A549 (cell line): ENCODE measurements around the gene DNAJA3.

Experiments
- CHD2 ChIP-seq: fragments of 150-350 bp; IDR thresholded peaks from 2 replicates; pipeline ENCODE4 v1.6.1; 2014; ENCODE audit warnings: low read length; ENCODE audit not compliant: partially characterized antibody
- TF ChIP-seq, protein P1 (sequence below): IDR thresholded peaks from 2 replicates; pipeline ENCODE4 v1.6.1; 2012

DNA sequence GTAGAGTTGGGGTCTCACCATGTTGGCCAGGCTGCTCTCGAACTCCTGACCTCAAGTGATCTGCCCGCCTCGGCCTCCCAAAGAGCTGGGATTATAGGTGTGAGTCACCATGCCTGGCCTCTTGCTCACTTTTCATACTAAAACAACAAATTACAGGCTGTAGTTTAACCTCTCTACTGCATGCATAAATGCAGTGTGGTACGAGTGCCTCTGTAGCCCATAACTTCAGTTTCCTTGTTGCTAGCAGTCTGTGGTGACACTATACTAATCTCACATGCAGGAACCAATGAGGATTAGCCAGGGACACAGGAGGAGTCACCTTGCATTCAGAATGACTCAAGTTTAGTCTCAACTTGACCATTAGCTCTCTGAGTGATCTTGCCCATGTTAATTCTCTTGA, 70.6 kb downstream of the DNAJA3 start:
- TF ChIP-seq CHD2 = no peak
- TF ChIP-seq, protein P1, sequence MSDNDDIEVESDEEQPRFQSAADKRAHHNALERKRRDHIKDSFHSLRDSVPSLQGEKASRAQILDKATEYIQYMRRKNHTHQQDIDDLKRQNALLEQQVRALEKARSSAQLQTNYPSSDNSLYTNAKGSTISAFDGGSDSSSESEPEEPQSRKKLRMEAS = no peak
